ENCODE results near the gene QKI.

Gene QKI

DNA sequence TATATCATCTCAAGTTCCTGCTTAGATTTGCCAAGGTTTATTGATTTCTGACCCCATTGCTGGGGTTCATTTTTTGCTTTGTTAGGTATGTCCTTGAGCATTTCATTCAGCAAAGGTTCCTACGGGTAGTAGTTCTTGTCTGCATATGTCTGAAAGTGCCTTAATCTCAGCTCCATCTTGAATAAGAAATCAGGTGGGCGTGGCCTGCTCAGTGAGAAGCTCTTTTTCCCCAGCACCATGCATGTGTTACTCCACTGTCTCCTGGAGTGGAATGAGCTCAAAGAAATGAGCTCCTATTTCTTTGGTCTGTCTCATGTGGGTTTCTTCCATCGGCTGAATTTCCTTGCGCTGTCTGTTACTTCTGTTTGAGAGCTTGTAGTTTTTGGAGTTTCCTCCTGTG is 201.9 kb downstream of the QKI start:
- no peak overlapping the region for H2AFZ ChIP-seq (ENCODE audit: low read depth, low read length)
- H3K4me1 ChIP-seq (ENCODE audit: insufficient read depth, low read length), result no peaks in the 10 kb centered on the region
- peaks cover 4% of the 10 kb centered on the region for H3K9me3 ChIP-seq (ENCODE audit: low read length)
- no peaks in the 10 kb centered on the region for H3K36me3 ChIP-seq (ENCODE audit: insufficient read depth, low read length)
- no peaks in the 10 kb centered on the region for H3K27me3 ChIP-seq (ENCODE audit: insufficient read depth, low read length)
- H3K4me3 ChIP-seq (ENCODE audit: low read length), result no peak overlapping the region

DNA sequence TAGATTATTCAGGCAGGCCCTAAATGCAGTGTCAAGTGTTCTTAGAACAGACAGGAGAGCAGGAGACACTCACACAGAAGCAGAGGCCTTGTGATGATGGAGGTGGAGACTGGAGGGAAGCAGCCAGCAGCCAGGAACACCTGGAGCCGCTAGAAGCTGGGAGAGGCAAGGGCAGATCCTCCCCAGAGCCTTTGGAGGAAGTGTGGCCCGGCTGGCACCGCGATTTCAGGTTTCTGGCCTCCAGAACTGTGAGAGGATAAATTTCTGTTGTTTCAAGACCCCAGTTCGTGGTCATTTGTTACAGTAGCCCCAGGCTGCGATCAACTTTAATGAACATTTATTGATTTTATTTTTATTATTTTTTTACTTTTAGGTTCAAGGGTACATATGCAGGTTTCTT is 203.0 kb downstream of the QKI start:
- H3K9me3 ChIP-seq (ENCODE audit: low read length), result peaks cover 4% of the 10 kb centered on the region
- no peaks in the 10 kb centered on the region for H3K27me3 ChIP-seq (ENCODE audit: insufficient read depth, low read length)
- H3K4me1 ChIP-seq (ENCODE audit: insufficient read depth, low read length), result no peaks in the 10 kb centered on the region
- H3K4me3 ChIP-seq (ENCODE audit: low read length), result no peak overlapping the region
- H2AFZ ChIP-seq (ENCODE audit: low read depth, low read length), result no peak overlapping the region
- no peaks in the 10 kb centered on the region for H3K36me3 ChIP-seq (ENCODE audit: insufficient read depth, low read length)

DNA sequence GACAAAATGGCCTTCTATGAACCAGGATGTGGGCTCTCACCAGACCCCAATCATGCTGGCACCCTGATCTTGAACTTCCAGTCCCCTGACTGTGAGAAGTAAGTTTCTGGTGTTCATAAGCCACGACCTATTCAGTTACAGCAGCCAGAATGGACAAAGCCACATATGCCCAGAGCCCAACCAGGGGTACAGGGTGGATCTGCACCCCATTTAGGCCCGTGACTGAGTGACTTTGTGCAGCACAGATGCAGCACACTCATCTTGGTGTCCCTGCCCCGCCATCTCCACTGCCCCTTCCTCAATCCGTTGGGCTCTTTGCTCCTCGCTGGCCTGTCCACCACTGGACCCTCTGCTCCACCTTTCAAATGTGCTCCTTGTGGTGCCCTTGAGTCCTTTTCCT is 205.6 kb downstream of the QKI start:
- Histone ChIP-seq H3K4me3 (ENCODE audit: low read length) (no peak overlapping the region), H3K36me3 (ENCODE audit: insufficient read depth, low read length) (no peaks in the 10 kb centered on the region), H3K4me1 (ENCODE audit: insufficient read depth, low read length) (no peaks in the 10 kb centered on the region), H2AFZ (ENCODE audit: low read depth, low read length) (no peak overlapping the region), H3K9me3 (ENCODE audit: low read length) (peaks cover 4% of the 10 kb centered on the region), H3K27me3 (ENCODE audit: insufficient read depth, low read length) (no peaks in the 10 kb centered on the region)

DNA sequence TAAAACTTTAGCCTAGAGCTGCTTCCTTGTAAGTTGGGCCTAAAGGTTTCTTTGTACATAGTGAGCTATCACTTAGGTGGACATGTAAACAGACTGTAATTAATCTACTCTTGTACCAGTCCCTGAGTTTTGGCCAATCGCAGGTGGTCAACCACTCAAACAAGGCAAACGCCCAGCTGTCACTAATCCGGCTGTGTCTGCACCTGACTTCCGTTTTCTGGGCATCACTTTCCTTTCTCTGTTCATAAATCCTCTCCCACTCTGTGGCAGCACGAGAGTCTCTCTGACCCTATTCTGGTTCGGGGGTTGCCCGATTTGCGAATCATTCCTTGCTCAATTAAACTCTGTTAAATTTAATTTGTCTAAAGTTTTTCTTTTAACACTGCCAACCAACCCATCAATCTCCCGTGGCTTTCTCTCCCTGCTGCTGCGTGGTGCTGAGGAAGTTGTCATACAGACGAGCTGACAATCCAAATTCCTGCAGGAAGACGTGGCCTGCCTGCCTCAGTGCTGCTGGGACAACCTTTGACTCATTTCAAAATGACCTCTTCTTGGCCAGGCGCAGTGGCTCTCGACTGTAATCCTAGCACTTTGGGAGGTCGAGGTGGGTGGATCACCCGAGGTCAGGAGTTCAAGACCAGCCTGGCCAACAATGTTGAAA is 206.3 kb downstream of the QKI start:
- no peak overlapping the region for H3K4me3 ChIP-seq (ENCODE audit: low read length)
- H3K36me3 ChIP-seq (ENCODE audit: insufficient read depth, low read length), result no peaks in the 10 kb centered on the region

DNA sequence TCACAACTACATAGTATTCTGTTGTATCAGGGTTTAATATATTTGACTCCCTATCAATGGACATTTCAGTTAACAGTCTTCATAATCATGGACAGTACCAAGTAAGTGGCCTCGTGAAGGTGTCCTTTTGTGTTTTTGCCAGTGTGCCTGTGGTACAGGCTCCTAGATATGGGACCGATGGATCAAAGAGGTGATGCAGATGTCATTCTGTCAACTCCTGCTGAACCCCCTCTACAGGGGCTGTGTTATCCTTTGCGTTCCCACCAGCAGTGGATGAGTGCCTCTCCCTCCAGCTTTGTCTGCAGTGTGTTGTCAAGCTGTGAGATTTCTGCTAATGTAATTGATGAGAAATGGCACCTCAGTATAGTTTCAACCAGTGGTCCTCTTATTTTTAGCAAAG is 210.7 kb downstream of the QKI start:
- Histone ChIP-seq H3K9me3 (ENCODE audit: low read length) (peaks cover 8% of the 10 kb centered on the region), H3K27me3 (ENCODE audit: insufficient read depth, low read length) (no peaks in the 10 kb centered on the region), H2AFZ (ENCODE audit: low read depth, low read length) (no peak overlapping the region), H3K4me3 (ENCODE audit: low read length) (no peak overlapping the region), H3K36me3 (ENCODE audit: insufficient read depth, low read length) (no peaks in the 10 kb centered on the region), H3K4me1 (ENCODE audit: insufficient read depth, low read length) (no peaks in the 10 kb centered on the region)

More for the DNA sequence above, 206.3 kb downstream of the QKI start:
- H3K27me3 ChIP-seq (ENCODE audit: insufficient read depth, low read length), result no peaks in the 10 kb centered on the region
- H3K9me3 ChIP-seq (ENCODE audit: low read length), result peaks cover 4% of the 10 kb centered on the region
- no peaks in the 10 kb centered on the region for H3K4me1 ChIP-seq (ENCODE audit: insufficient read depth, low read length)
- no peak overlapping the region for H2AFZ ChIP-seq (ENCODE audit: low read depth, low read length)

DNA sequence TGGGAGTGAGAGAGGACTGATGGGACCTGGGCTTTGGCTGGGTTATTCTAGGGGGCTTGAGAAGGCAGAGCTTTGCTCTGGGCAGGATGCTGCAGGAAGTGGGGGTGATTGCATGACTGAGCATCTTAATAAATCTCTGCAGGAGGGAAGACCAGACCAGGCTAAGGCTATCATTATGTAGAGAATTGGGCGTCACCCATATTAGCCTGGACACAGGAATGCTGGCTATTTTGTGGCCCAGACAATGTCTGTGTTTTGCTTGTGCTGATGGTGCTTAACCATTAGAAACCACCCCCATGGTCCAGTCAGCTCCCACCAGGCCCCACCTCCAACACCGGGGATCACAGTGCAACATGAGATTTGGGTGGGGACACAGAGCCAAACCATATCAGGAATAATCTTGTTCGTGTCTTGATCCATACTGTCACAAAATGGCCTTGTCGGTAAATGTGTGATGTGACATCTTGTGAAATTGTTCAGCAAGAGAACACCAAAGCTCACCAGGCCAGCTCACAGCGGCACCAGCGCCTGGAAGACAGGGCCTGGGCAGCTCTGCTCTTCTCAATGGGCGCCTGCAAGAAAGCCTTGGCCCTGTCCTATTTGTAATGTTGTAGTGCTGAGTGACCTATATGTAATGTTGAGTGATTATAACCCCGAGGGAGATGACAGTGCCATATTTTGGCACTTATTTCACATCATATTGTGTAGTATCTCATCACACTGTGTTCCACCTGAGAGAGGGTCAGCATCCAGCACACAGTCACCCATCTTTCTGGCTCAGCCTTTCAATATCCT is 211.8 kb downstream of the QKI start:
- H3K27me3 ChIP-seq (ENCODE audit: insufficient read depth, low read length), result no peaks in the 10 kb centered on the region

DNA sequence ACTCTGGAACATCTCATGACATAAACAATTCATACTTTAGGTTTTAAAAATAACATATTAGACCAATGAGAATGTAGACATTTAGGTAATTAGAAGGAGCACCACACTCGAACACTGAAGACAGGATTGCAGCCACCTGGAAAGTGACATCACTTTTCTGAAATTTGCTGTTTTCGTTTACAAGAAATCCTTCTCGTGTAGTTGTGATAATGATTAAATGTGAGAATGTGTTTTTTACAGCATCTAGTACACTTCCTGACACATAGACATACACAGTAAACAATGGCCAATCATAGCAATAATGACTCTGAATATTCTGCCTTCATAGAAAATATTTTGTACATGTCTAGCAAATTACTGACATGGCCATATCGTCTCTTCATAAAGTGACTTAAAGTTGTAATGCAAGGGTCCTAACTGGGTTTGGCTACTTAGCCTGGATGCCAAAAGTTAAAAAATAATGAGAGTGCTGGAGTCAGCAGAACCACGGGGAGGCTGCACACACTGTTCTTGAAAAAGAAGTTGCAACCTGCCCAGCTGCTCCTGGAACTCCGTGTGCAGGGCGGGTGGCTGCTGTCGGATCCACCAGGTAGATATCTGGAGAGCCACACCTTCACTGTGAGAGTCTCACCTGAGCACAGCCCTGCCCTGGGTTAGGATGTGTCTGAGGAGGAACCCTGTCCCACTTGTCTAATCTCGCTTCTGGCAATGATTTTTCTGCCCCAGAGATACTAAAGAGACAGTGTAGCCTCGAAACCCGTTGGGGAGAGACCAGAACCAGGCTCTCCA is 212.9 kb downstream of the QKI start:
- Histone ChIP-seq H3K27me3 (ENCODE audit: insufficient read depth, low read length) (no peaks in the 10 kb centered on the region), H3K4me1 (ENCODE audit: insufficient read depth, low read length) (no peaks in the 10 kb centered on the region), H3K36me3 (ENCODE audit: insufficient read depth, low read length) (no peaks in the 10 kb centered on the region), H2AFZ (ENCODE audit: low read depth, low read length) (no peak overlapping the region), H3K9me3 (ENCODE audit: low read length) (peaks cover 10% of the 10 kb centered on the region), H3K4me3 (ENCODE audit: low read length) (no peak overlapping the region)

More for the DNA sequence above, 211.8 kb downstream of the QKI start:
- peaks cover 10% of the 10 kb centered on the region for H3K9me3 ChIP-seq (ENCODE audit: low read length)
- no peaks in the 10 kb centered on the region for H3K4me1 ChIP-seq (ENCODE audit: insufficient read depth, low read length)
- H3K36me3 ChIP-seq (ENCODE audit: insufficient read depth, low read length), result no peaks in the 10 kb centered on the region
- no peak overlapping the region for H3K4me3 ChIP-seq (ENCODE audit: low read length)
- H2AFZ ChIP-seq (ENCODE audit: low read depth, low read length), result no peak overlapping the region
